GM20431 (cell line): ENCODE results near the gene FANK1.
"Not testable (repeated sequence)": the region's sequence is repeated elsewhere in the genome, so short reads cannot be mapped to it uniquely, and the experiment has no call there.

Experiments used
- in situ Hi-C: fragments of 300-500 bp; cut with MseI, MboI; formaldehyde crosslinking; loops from one replicate; pipeline ENCODE4 v1.15.0; 2020; ENCODE audit warnings: low sequenced_read_pairs; ENCODE audit not compliant: unreplicated experiment

Gene FANK1

GRCh38 chr10:125896088-125896934 lies at the start of gene FANK1:
TSS of gene FANK1 (plus strand) at chr10:125896564. CDS start at chr10:125896643, 79 bp downstream.
- in situ Hi-C loops = not testable (repeated sequence)

GRCh38 chr10:125846894-125847293 lies 49.5 kb upstream of the FANK1 start:
- in situ Hi-C loops = no loop called here

- in situ Hi-C loops = no loop called here
These were observed 48.0 kb upstream of the FANK1 start for GRCh38 chr10:125848371-125848770.

GRCh38 chr10:125848857-125849256 lies 47.5 kb upstream of the FANK1 start:
- in situ Hi-C loops = no loop called here

- in situ Hi-C loops = no loop called here
These were observed 46.9 kb upstream of the FANK1 start for GRCh38 chr10:125849448-125849847.

GRCh38 chr10:125850766-125851731 lies 45.3 kb upstream of the FANK1 start:
- in situ Hi-C loops = no loop called here

- in situ Hi-C loops = no loop called here
These were observed 43.9 kb upstream of the FANK1 start for GRCh38 chr10:125852487-125852886.

- in situ Hi-C loops = no loop called here
These were observed 39.1 kb upstream of the FANK1 start for GRCh38 chr10:125857185-125857760.

- in situ Hi-C loops = no loop called here
These were observed 37.1 kb upstream of the FANK1 start for GRCh38 chr10:125859128-125859817.

- in situ Hi-C loops = no loop called here
These were observed 31.2 kb upstream of the FANK1 start for GRCh38 chr10:125865120-125865519.

GRCh38 chr10:125866421-125867029 lies 29.8 kb upstream of the FANK1 start:
- in situ Hi-C loops = no loop called here

GRCh38 chr10:125868372-125868975 lies 27.9 kb upstream of the FANK1 start:
- in situ Hi-C loops = no loop called here

- in situ Hi-C loops = no loop called here
These were observed 25.0 kb upstream of the FANK1 start for GRCh38 chr10:125871338-125871737.

GRCh38 chr10:125878957-125879835 lies 17.2 kb upstream of the FANK1 start:
- in situ Hi-C loops = no loop called here

GRCh38 chr10:125880719-125881118 lies 15.6 kb upstream of the FANK1 start:
- in situ Hi-C loops = no loop called here

GRCh38 chr10:125881192-125881591 lies 15.2 kb upstream of the FANK1 start, which contains the start of gene DHX32:
TSS of gene DHX32 (minus strand) at chr10:125881292. CDS start at chr10:125880824, 468 bp downstream.
- in situ Hi-C loops = no loop called here

- in situ Hi-C loops = no loop called here
These were observed 13.8 kb upstream of the FANK1 start for GRCh38 chr10:125882596-125882995.

- in situ Hi-C loops = no loop called here
These were observed 13.2 kb upstream of the FANK1 start for GRCh38 chr10:125883211-125883610.
